HepG2 (cell line): ENCODE data around the gene CREBBP. TPM values are rescaled to one million over a fixed set of nuclear protein-coding genes. Genes with fewer than 3 reads are reported as not detected.

ENCODE experiments used
- ATAC-seq: fragments of 200-7000 bp; cut with Tn5 transposase; 3 replicates; pipeline ENCODE4 v1.9.1; 2020; ENCODE audit warnings: mild to moderate bottlenecking, moderate library complexity
- BruUV-seq: library from RNA; stranded (reverse); fragments of 400-500 nt; replicated peaks from 2 replicates; lab custom pipeline; 2021; lab: Mats Ljungman, UMichigan
- CTCF ChIA-PET: fragments of 300-600 bp; formaldehyde crosslinking; extraction: SDS; loops from one replicate; lab custom pipeline; 2021; ENCODE audit warnings: low total read pairs, inconsistent platforms, low intra/inter-chr PET ratio; lab: Yijun Ruan, JAX
- POLR2A ChIA-PET: fragments of 350-600 bp; sonication (Branson Sonifier 250); formaldehyde crosslinking; loops from one replicate; lab custom pipeline; 2020; ENCODE audit warnings: antibody characterized with exemption, inconsistent platforms; lab: Yijun Ruan, JAX
- DNase-seq: peaks from one replicate; pipeline ENCODE4 v3.0.0-alpha.2; 2015; ENCODE audit warnings: low spot score
- FAIRE-seq: peaks from 3 replicates; lab custom pipeline; 2011; peaks lifted over from hg19 to GRCh38; lab: Jason Lieb, UNC
- H2AFZ ChIP-seq: one replicate; pipeline ENCODE4 v1.6.1; 2011; ENCODE audit warnings: low read length, inconsistent platforms
- H3K27ac ChIP-seq: fragments of 300-600 bp; 3 replicates; pipeline ENCODE4 v1.8.0; 2011; ENCODE audit warnings: mixed run types, mild to moderate bottlenecking, mixed read lengths, low read length, inconsistent platforms; ENCODE audit not compliant: insufficient read depth; ENCODE audit errors: extremely low read length
- H3K27me3 ChIP-seq, 2 experiments: fragments of 200-600 bp in 1 of 2; 2 replicates in 1 of 2; 3 replicates in 1 of 2; pipeline versions ENCODE4 v1.6.0 to v1.8.0; 2011; ENCODE audit warnings: low read length in 2 of 2, mild to moderate bottlenecking in 2 of 2, moderate library complexity in 2 of 2, inconsistent platforms in 1 of 2; ENCODE audit not compliant: insufficient read depth in 2 of 2, control insufficient read depth in 1 of 2
- H3K36me3 ChIP-seq, 2 experiments: fragments of 200-600 bp in 1 of 2; replicated peaks in 1 of 2; 2 replicates in 1 of 2; 3 replicates in 1 of 2; pipeline versions ENCODE4 v1.5.1 to v1.8.0; 2011; ENCODE audit warnings: low read length in 2 of 2, inconsistent platforms in 1 of 2; ENCODE audit not compliant: insufficient read depth in 2 of 2, control insufficient read depth in 1 of 2
- H3K4me1 ChIP-seq: 2 replicates; pipeline ENCODE4 v1.5.1; 2012; ENCODE audit warnings: low read length, inconsistent platforms; ENCODE audit not compliant: insufficient read depth
- H3K4me2 ChIP-seq: 2 replicates; pipeline ENCODE4 v1.6.0; 2011; ENCODE audit warnings: low read depth, low read length, inconsistent platforms
- H3K4me3 ChIP-seq, 3 experiments: fragments of 200-600 bp in 1 of 3; sonication (generic), shearing (Covaris generic) in 1 of 3; replicated peaks in 1 of 3; 2 replicates each; pipeline ENCODE4 v1.5.1; 2011 to 2016; ENCODE audit warnings: low read length in 3 of 3, inconsistent platforms in 2 of 3, low read depth in 2 of 3, mild to moderate bottlenecking in 2 of 3, control low read depth in 1 of 3, mixed read lengths in 1 of 3; ENCODE audit not compliant: insufficient read depth in 1 of 3
- H3K79me2 ChIP-seq: one replicate; pipeline ENCODE4 v1.6.1; 2011; ENCODE audit warnings: low read length, inconsistent platforms; ENCODE audit not compliant: insufficient read depth
- H3K9ac ChIP-seq: 2 replicates; pipeline ENCODE4 v1.6.0; 2011; ENCODE audit warnings: mild to moderate bottlenecking, low read depth, low read length, inconsistent platforms; ENCODE audit not compliant: insufficient read depth
- H3K9me3 ChIP-seq: 2 replicates; pipeline ENCODE4 v1.5.1; 2012; ENCODE audit warnings: mild to moderate bottlenecking, low read length
- H4K20me1 ChIP-seq: 2 replicates; pipeline ENCODE4 v1.6.0; 2011; ENCODE audit warnings: inconsistent platforms, mild to moderate bottlenecking, low read length, moderate library complexity; ENCODE audit not compliant: insufficient read depth
- CHD4 ChIP-seq: fragments of 200-600 bp; sonication (generic); IDR thresholded peaks from 2 replicates; pipeline ENCODE4 v1.7.0; 2017; ENCODE audit warnings: mild to moderate bottlenecking, low read length, borderline replicate concordance
- ERF ChIP-seq: IDR thresholded peaks from 2 replicates; pipeline ENCODE4 v1.6.1; 2018; ENCODE audit warnings: missing biosample characterization, missing genetic modification reagents
- KIAA2018 ChIP-seq: sonication (generic); formaldehyde crosslinking; IDR thresholded peaks from 2 replicates; pipeline ENCODE4 v1.5.0; 2020; ENCODE audit warnings: mild to moderate bottlenecking, missing genetic modification reagents, borderline replicate concordance
- MLXIP ChIP-seq: sonication (generic); formaldehyde crosslinking; IDR thresholded peaks from 2 replicates; pipeline ENCODE4 v1.9.0; 2021; ENCODE audit warnings: missing genetic modification reagents, borderline replicate concordance
- SAFB2 ChIP-seq: sonication (generic); formaldehyde crosslinking; IDR thresholded peaks from 2 replicates; pipeline ENCODE4 v1.5.1; 2020; ENCODE audit warnings: missing genetic modification reagents, low read depth, mild to moderate bottlenecking, borderline replicate concordance
- SNAPC5 ChIP-seq: sonication (generic); formaldehyde crosslinking; IDR thresholded peaks from 2 replicates; pipeline ENCODE4 v1.8.1; 2023; ENCODE audit warnings: mild to moderate bottlenecking, missing genetic modification reagents, borderline replicate concordance
- ZNF18 ChIP-seq: sonication (generic); formaldehyde crosslinking; IDR thresholded peaks from 2 replicates; pipeline ENCODE4 v1.8.0; 2022; ENCODE audit warnings: mild to moderate bottlenecking, missing genetic modification reagents; ENCODE audit not compliant: insufficient replicate concordance
- ZNF567 ChIP-seq: sonication (generic); formaldehyde crosslinking; IDR thresholded peaks from 2 replicates; pipeline ENCODE4 v1.8.1; 2023; ENCODE audit warnings: mild to moderate bottlenecking, missing genetic modification reagents, borderline replicate concordance
- ZNF577 ChIP-seq: sonication (generic); formaldehyde crosslinking; IDR thresholded peaks from 2 replicates; pipeline ENCODE4 v1.4.0; 2020; ENCODE audit warnings: mild to moderate bottlenecking, low read depth, missing genetic modification reagents, borderline replicate concordance
- WGBS: methylation state at CpG from one replicate; pipeline ENCODE4 v1.1.6; 2017; ENCODE audit warnings: low lambda C conversion rate; 5-methylcytosine and 5-hydroxymethylcytosine counted together
- in situ Hi-C: cut with HindIII; loops from 2 replicates; pipeline ENCODE4 v1.10.0; 2017; ENCODE audit warnings: low pct_unique_long_range_greater_than_20kb; ENCODE audit not compliant: extremely low pct_ligation_motif_present
- intact Hi-C: fragments of 100-400 bp; cut with micrococcal nuclease; formaldehyde crosslinking; loops from one replicate; pipeline ENCODE4 v1.10.0; 2022; ENCODE audit not compliant: unreplicated experiment
- polyA plus RNA-seq, 8 experiments: library from polyadenylated mRNA; depleted of rRNA in 3 of 8; stranded (reverse) in 7 of 8; unstranded in 1 of 8; fragments of >200 nt; fragmentation: Illumina TruSeq in 4 of 8; extraction: Trizol in 4 of 8; gene quantifications; 2 replicates each; pipeline versions ENCODE4 v1.2.1 to v1.2.3, GENCODE V29; 2011 to 2016; ENCODE audit warnings: low read depth in 4 of 8, missing spikeins in 1 of 8, mixed read lengths in 1 of 8; ENCODE audit not compliant: insufficient read depth in 1 of 8
- total RNA-seq, 5 experiments: library from RNA; depleted of rRNA; stranded (reverse); fragments of >200 nt; fragmentation: Illumina TruSeq; extraction: Trizol; gene quantifications; 2 replicates each; pipeline ENCODE4 v1.2.3, GENCODE V29; 2016; ENCODE audit warnings: low read depth in 1 of 5

Gene CREBBP
- total and polyA plus RNA-seq, 2 of the 13 experiments (the other 11 are each of a cell fraction or from before 2014, with no cell fraction given), result 5.3 to 10.4 TPM

GRCh38 chr16:3922241-3922640 lies 41.7 kb upstream of the CREBBP start (continued):
- no peak for TF ChIP-seq SNAPC5 (CRISPR knock-in tag)
- TF ChIP-seq, all 625 proteins: peak for 0

GRCh38 chr16:3920206-3920605 lies 39.7 kb upstream of the CREBBP start:
- no TSS peak for BruUV-seq
- no peak overlapping the region for H3K27ac ChIP-seq
- ChIA-PET POLR2A (no interaction called here), CTCF (no interaction called here)
- ATAC-seq, result no peak
- intact Hi-C loops (no loop called here), in situ Hi-C loops (no loop called here)
- peaks cover 11% of the 10 kb centered on the region; the same call in 1 of the 2 replicates for H3K9me3 ChIP-seq
- no peak for FAIRE-seq
- H3K4me3 ChIP-seq, result no peak overlapping the region
- H3K36me3 ChIP-seq, result no peaks in the 10 kb centered on the region
- H3K4me2 ChIP-seq, result no peak overlapping the region
- no peak overlapping the region for H2AFZ ChIP-seq
- H3K9ac ChIP-seq, result no peak overlapping the region
- 50% methylated on average over 6 of the region's 8 CpGs for whole genome bisulfite sequencing
- no peaks in the 10 kb centered on the region for H3K79me2 ChIP-seq
- no peaks in the 10 kb centered on the region for H4K20me1 ChIP-seq
- peaks cover 4 to 27% of the 10 kb centered on the region in 2 experiments; a peak in 3 of 5 replicates for H3K27me3 ChIP-seq
- no peaks in the 10 kb centered on the region for H3K4me1 ChIP-seq
- DNase-seq, result no peak
- TF ChIP-seq SAFB2 (CRISPR knock-in tag), result no peak
- TF ChIP-seq ERF (CRISPR knock-in tag), result no peak
- TF ChIP-seq KIAA2018 (CRISPR knock-in tag), result no peak
- TF ChIP-seq ZNF18 (CRISPR knock-in tag), result no peak
- no peak for TF ChIP-seq MLXIP (CRISPR knock-in tag)
- no peak for TF ChIP-seq ZNF567 (CRISPR knock-in tag)
- no peak for TF ChIP-seq ZNF577 (CRISPR knock-in tag)
- no peak for TF ChIP-seq CHD4
